Caco-2 (cell line): ENCODE measurements around the gene MB21D2. TPM values are rescaled to one million over a fixed set of nuclear protein-coding genes. Genes with fewer than 3 reads are reported as not detected.
A peak's percentile ranks its signal among the peaks of the same experiment; 100 is the strongest.

Experiments
- BruUV-seq: library from RNA; stranded (reverse); fragments of 400-500 nt; replicated peaks from 2 replicates; lab custom pipeline; 2021; lab: Mats Ljungman, UMichigan
- CTCF ChIA-PET: fragments of 300-600 bp; sonication (Branson Sonifier 250); formaldehyde crosslinking; loops from one replicate; lab custom pipeline; 2022; ENCODE audit warnings: antibody characterized with exemption; lab: Charles Lee
- POLR2A ChIA-PET: fragments of 300-600 bp; sonication (Branson Sonifier 250); formaldehyde crosslinking; loops from one replicate; lab custom pipeline; 2022; ENCODE audit warnings: antibody characterized with exemption; lab: Charles Lee
- DNase-seq, 2 experiments: peaks; one replicate each; pipeline versions ENCODE4 v3.0.0 to v3.0.0-alpha.2; 2020 to 2022
- H3K27me3 ChIP-seq: replicated peaks from 2 replicates; pipeline ENCODE4 v1.6.0; 2011; ENCODE audit warnings: low read length; ENCODE audit not compliant: control insufficient read depth, insufficient read depth
- H3K36me3 ChIP-seq: 2 replicates; pipeline ENCODE4 v1.5.1; 2011; ENCODE audit warnings: low read length; ENCODE audit not compliant: control insufficient read depth, insufficient read depth
- H3K4me1 ChIP-seq: fragments of 250-450 bp; sonication (Bioruptor Pico); 2 replicates; pipeline ENCODE4 v1.5.1; 2020; ENCODE audit warnings: mild to moderate bottlenecking
- H3K4me3 ChIP-seq: 2 replicates; pipeline ENCODE4 v1.5.1; 2011; ENCODE audit warnings: low read depth, mild to moderate bottlenecking, control low read depth, low read length
- H3K9me3 ChIP-seq: fragments of 250-450 bp; sonication (Bioruptor Pico); 2 replicates; pipeline ENCODE4 v1.5.1; 2020; ENCODE audit warnings: mild to moderate bottlenecking, moderate library complexity
- H3K27ac Mint-ChIP-seq: one replicate; pipeline ENCODE4 v1.8.0; 2022; ENCODE audit warnings: mixed read lengths; ENCODE audit not compliant: unreplicated experiment
- H3K27me3 Mint-ChIP-seq: one replicate; pipeline ENCODE4 v1.8.0; 2022; ENCODE audit warnings: mixed read lengths; ENCODE audit not compliant: insufficient read depth, unreplicated experiment
- H3K36me3 Mint-ChIP-seq: one replicate; pipeline ENCODE4 v1.8.0; 2022; ENCODE audit warnings: mild to moderate bottlenecking, mixed read lengths; ENCODE audit not compliant: insufficient read depth, unreplicated experiment
- H3K4me1 Mint-ChIP-seq: one replicate; pipeline ENCODE4 v1.8.0; 2022; ENCODE audit warnings: low read depth, mixed read lengths; ENCODE audit not compliant: unreplicated experiment
- H3K4me3 Mint-ChIP-seq: one replicate; pipeline ENCODE4 v1.8.0; 2022; ENCODE audit warnings: mild to moderate bottlenecking, moderate library complexity, mixed read lengths; ENCODE audit not compliant: unreplicated experiment
- H3K9me3 Mint-ChIP-seq: one replicate; pipeline ENCODE4 v1.8.0; 2022; ENCODE audit warnings: mixed read lengths; ENCODE audit not compliant: unreplicated experiment
- intact Hi-C: fragments of 100-400 bp; cut with micrococcal nuclease; formaldehyde crosslinking; loops from one replicate; pipeline ENCODE4 v1.10.0; 2022; ENCODE audit not compliant: unreplicated experiment
- total RNA-seq: library from RNA; stranded (reverse); gene quantifications from 2 replicates; pipeline ENCODE4 v1.2.3, GENCODE V29; 2022
- TF ChIP-seq, protein P1 (sequence below), 2 experiments: fragments of 200-600 bp in 1 of 2; IDR thresholded peaks; 1 replicate in 1 of 2; 2 replicates in 1 of 2; pipeline versions ENCODE4 v1.5.1 to v1.8.0; 2011 to 2022; ENCODE audit warnings: antibody characterized with exemption in 1 of 2, control low read depth in 1 of 2, inconsistent platforms in 1 of 2, low read depth in 1 of 2, low read length in 1 of 2, mild to moderate bottlenecking in 1 of 2, moderate library complexity in 1 of 2; ENCODE audit not compliant: insufficient read depth in 1 of 2, severe bottlenecking in 1 of 2, unreplicated experiment in 1 of 2

Gene MB21D2
- total RNA-seq, 1 experiment from 2014 or later, result 11.0 TPM

DNA sequence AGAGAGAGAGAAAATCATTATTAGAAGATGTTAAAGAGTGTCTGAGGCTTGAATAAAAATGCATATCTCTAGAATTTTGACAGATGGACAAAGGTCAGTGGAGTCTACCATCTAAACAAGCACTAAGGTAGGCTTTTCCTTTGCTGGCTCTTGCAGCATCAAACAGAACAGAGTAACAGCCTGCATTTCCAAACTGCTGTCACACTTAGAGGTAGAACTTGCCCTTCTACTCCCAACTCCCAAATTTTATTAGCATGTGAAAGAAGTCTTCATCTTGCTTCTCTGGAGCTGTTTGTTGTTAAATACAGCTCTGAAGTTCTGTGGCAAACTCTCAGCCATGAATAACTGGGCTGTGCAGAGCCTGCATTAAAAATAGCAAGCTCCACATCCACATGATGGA lies 4.1 kb upstream of the MB21D2 start:
- no peak for DNase-seq
- Histone ChIP-seq H3K36me3 (no peaks in the 10 kb centered on the region), H3K27me3 (no peaks in the 10 kb centered on the region), H3K9me3 (no peaks in the 10 kb centered on the region), H3K4me3 (no peak overlapping the region), H3K4me1 (peaks cover 28% of the 10 kb centered on the region)
- POLR2A ChIA-PET, result no interaction called here
- Mint-ChIP-seq H3K27me3 (no peaks in the 10 kb centered on the region), H3K4me3 (peak overlapping the region; percentile 29), H3K36me3 (peaks cover 4% of the 10 kb centered on the region), H3K27ac (no peak overlapping the region), H3K4me1 (peaks cover 29% of the 10 kb centered on the region), H3K9me3 (no peaks in the 10 kb centered on the region)
- intact Hi-C loops, result no loop called here
- TF ChIP-seq, protein P1, sequence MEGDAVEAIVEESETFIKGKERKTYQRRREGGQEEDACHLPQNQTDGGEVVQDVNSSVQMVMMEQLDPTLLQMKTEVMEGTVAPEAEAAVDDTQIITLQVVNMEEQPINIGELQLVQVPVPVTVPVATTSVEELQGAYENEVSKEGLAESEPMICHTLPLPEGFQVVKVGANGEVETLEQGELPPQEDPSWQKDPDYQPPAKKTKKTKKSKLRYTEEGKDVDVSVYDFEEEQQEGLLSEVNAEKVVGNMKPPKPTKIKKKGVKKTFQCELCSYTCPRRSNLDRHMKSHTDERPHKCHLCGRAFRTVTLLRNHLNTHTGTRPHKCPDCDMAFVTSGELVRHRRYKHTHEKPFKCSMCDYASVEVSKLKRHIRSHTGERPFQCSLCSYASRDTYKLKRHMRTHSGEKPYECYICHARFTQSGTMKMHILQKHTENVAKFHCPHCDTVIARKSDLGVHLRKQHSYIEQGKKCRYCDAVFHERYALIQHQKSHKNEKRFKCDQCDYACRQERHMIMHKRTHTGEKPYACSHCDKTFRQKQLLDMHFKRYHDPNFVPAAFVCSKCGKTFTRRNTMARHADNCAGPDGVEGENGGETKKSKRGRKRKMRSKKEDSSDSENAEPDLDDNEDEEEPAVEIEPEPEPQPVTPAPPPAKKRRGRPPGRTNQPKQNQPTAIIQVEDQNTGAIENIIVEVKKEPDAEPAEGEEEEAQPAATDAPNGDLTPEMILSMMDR (IDR thresholded peaks at IDR 0.05; ENCODE audit: insufficient read depth in 1 of 2, low read depth in 1 of 2, low read length in 1 of 2, severe bottlenecking in 1 of 2, unreplicated experiment in 1 of 2), result no peak
- BruUV-seq, result no TSS peak
- CTCF ChIA-PET, result no interaction called here

DNA sequence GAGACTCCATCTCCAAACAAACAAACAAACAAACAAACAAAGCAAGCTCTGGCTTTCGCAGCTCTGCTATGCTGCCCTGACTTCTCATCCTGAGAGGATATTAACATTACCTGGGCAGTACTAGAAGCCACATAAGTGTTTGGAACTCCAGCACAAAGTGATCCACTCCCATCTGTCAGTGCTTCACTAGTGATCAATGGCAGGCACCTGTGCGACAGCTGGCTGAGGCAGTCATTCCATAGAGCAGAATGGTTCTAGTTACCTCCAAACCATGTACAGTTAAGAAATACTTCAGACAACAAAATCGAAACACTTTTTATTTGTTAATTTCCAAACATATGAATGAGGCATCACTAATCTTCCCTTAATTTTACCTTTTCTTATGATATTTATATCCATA lies 2.8 kb upstream of the MB21D2 start:
- Histone ChIP-seq H3K27me3 (no peaks in the 10 kb centered on the region), H3K4me3 (no peak overlapping the region), H3K36me3 (no peaks in the 10 kb centered on the region), H3K4me1 (peaks cover 32% of the 10 kb centered on the region), H3K9me3 (no peaks in the 10 kb centered on the region)
- Mint-ChIP-seq H3K36me3 (peaks cover 7% of the 10 kb centered on the region), H3K9me3 (no peaks in the 10 kb centered on the region), H3K27ac (no peak overlapping the region), H3K27me3 (no peaks in the 10 kb centered on the region), H3K4me1 (peaks cover 28% of the 10 kb centered on the region), H3K4me3 (no peak overlapping the region)
- DNase-seq, result no peak
- intact Hi-C loops, result no loop called here
- CTCF ChIA-PET, result no interaction called here
- POLR2A ChIA-PET, result no interaction called here
- no TSS peak for BruUV-seq
- TF ChIP-seq, protein P1 (IDR thresholded peaks at IDR 0.05; ENCODE audit: insufficient read depth in 1 of 2, low read depth in 1 of 2, low read length in 1 of 2, severe bottlenecking in 1 of 2, unreplicated experiment in 1 of 2), result no peak

- TF ChIP-seq, protein P1 (IDR thresholded peaks at IDR 0.05; ENCODE audit: insufficient read depth in 1 of 2, low read depth in 1 of 2, low read length in 1 of 2, severe bottlenecking in 1 of 2, unreplicated experiment in 1 of 2), result no peak
- CTCF ChIA-PET, result no interaction called here
- BruUV-seq, result no TSS peak
- Histone ChIP-seq H3K36me3 (no peaks in the 10 kb centered on the region), H3K4me3 (no peak overlapping the region), H3K9me3 (no peaks in the 10 kb centered on the region), H3K27me3 (no peaks in the 10 kb centered on the region), H3K4me1 (peaks cover 37% of the 10 kb centered on the region)
- no peak overlapping the region for H3K27ac Mint-ChIP-seq
- no peak overlapping the region for H3K4me3 Mint-ChIP-seq
- no peaks in the 10 kb centered on the region for H3K9me3 Mint-ChIP-seq
- POLR2A ChIA-PET, result no interaction called here
- H3K27me3 Mint-ChIP-seq, result no peaks in the 10 kb centered on the region
- intact Hi-C loops, result loop anchor here (5.0 kb wide), 2 partner anchors 43 to 47 kb away; no protein-coding TSS in a partner anchor
- H3K4me1 Mint-ChIP-seq, result peaks cover 32% of the 10 kb centered on the region
- peaks cover 7% of the 10 kb centered on the region for H3K36me3 Mint-ChIP-seq
- DNase-seq, result no peak
These were observed 2.2 kb upstream of the MB21D2 start for GRCh38 chr3:192919901-192920300.
